GM23338 (cell line): ENCODE data around the gene CTNNA1. TPM values are rescaled to one million over a fixed set of nuclear protein-coding genes. Genes with fewer than 3 reads are reported as not detected.

Experiments used
- ATAC-seq: fragments of 200-7000 bp; cut with Tn5 transposase; 3 replicates; pipeline ENCODE4 v1.9.1; 2020
- DNase-seq: peaks from one replicate; pipeline ENCODE4 v3.0.0-alpha.2; 2015; ENCODE audit warnings: low spot score
- H2AFZ ChIP-seq: fragments of 200-600 bp; sonication (generic); 2 replicates; pipeline ENCODE4 v1.8.0; 2016; ENCODE audit warnings: antibody characterized with exemption, mild to moderate bottlenecking, moderate library complexity
- H3F3A ChIP-seq: fragments of 200-600 bp; sonication (generic); replicated peaks from 2 replicates; pipeline ENCODE4 v1.8.0; 2017; ENCODE audit warnings: antibody characterized with exemption, mixed run types, low read depth
- H3K27ac ChIP-seq: fragments of 200-600 bp; sonication (generic); 2 replicates; pipeline ENCODE4 v1.6.1; 2016; ENCODE audit warnings: low read depth
- H3K27me3 ChIP-seq: fragments of 200-600 bp; sonication (generic); 2 replicates; pipeline ENCODE4 v1.8.0; 2016; ENCODE audit warnings: mild to moderate bottlenecking, mixed run types, moderate library complexity; ENCODE audit not compliant: insufficient read depth
- H3K36me3 ChIP-seq: fragments of 200-600 bp; sonication (generic); 2 replicates; pipeline ENCODE4 v1.8.0; 2016; ENCODE audit warnings: mild to moderate bottlenecking; ENCODE audit not compliant: insufficient read depth
- H3K4me1 ChIP-seq: fragments of 200-600 bp; sonication (generic); 2 replicates; pipeline ENCODE4 v1.8.0; 2016; ENCODE audit warnings: mild to moderate bottlenecking, moderate library complexity; ENCODE audit not compliant: insufficient read depth
- H3K4me2 ChIP-seq: fragments of 200-600 bp; sonication (generic); 2 replicates; pipeline ENCODE4 v1.7.1; 2017; ENCODE audit warnings: mixed run types
- H3K4me3 ChIP-seq: fragments of 200-600 bp; sonication (generic); 2 replicates; pipeline ENCODE4 v1.6.1; 2016; ENCODE audit warnings: mixed run types
- H3K79me2 ChIP-seq: fragments of 200-600 bp; sonication (generic); replicated peaks from 2 replicates; pipeline ENCODE4 v1.8.0; 2017; ENCODE audit warnings: mild to moderate bottlenecking; ENCODE audit not compliant: insufficient read depth
- H3K9me2 ChIP-seq: fragments of 200-600 bp; sonication (generic); 2 replicates; pipeline ENCODE4 v1.8.0; 2017; ENCODE audit not compliant: insufficient read depth
- H4K20me1 ChIP-seq: fragments of 200-600 bp; sonication (generic); replicated peaks from 2 replicates; pipeline ENCODE4 v1.8.0; 2017; ENCODE audit warnings: mild to moderate bottlenecking; ENCODE audit not compliant: insufficient read depth
- H3K27ac Mint-ChIP-seq: 2 replicates; pipeline ENCODE4 v1.8.0; 2020; ENCODE audit warnings: inconsistent platforms, mild to moderate bottlenecking, moderate library complexity, mixed read lengths
- H3K27me3 Mint-ChIP-seq: 3 replicates; pipeline ENCODE4 v1.8.0; 2022; ENCODE audit warnings: low read depth, mild to moderate bottlenecking, moderate library complexity, mixed read lengths, inconsistent platforms; ENCODE audit not compliant: insufficient read depth, poor library complexity
- H3K36me3 Mint-ChIP-seq: 3 replicates; pipeline ENCODE4 v1.8.0; 2021; ENCODE audit warnings: low read depth, mild to moderate bottlenecking, inconsistent platforms, moderate library complexity, mixed read lengths
- H3K4me1 Mint-ChIP-seq: 3 replicates; pipeline ENCODE4 v1.8.0; 2020; ENCODE audit warnings: mild to moderate bottlenecking, inconsistent platforms, mixed read lengths
- H3K4me3 Mint-ChIP-seq: 3 replicates; pipeline ENCODE4 v1.8.0; 2021; ENCODE audit warnings: moderate library complexity, mild to moderate bottlenecking, inconsistent platforms, mixed read lengths
- H3K9me3 Mint-ChIP-seq: 3 replicates; pipeline ENCODE4 v1.8.0; 2020; ENCODE audit warnings: moderate library complexity, mild to moderate bottlenecking, inconsistent platforms, mixed read lengths
- CREB1 ChIP-seq: fragments of 250-450 bp; sonication (Bioruptor Pico); IDR thresholded peaks from 2 replicates; pipeline ENCODE4 v1.5.0; 2020; ENCODE audit warnings: low read depth, mild to moderate bottlenecking, moderate library complexity
- CTCF ChIP-seq, 2 experiments: fragments of 200-600 bp in 1 of 2; sonication (generic) in 1 of 2; conservative IDR thresholded peaks; 2 replicates each; pipeline versions ENCODE4 v1.5.1 to v1.6.1; 2016 to 2017; ENCODE audit warnings: antibody characterized with exemption in 2 of 2, low read depth in 2 of 2, mild to moderate bottlenecking in 2 of 2, moderate library complexity in 1 of 2
- ETS1 ChIP-seq: IDR thresholded peaks from 2 replicates; pipeline ENCODE4 v1.6.1; 2016; ENCODE audit warnings: antibody characterized with exemption
- EZH2phosphoT487 ChIP-seq: fragments of 200-600 bp; sonication (generic); IDR thresholded peaks from one replicate; pipeline ENCODE4 v1.8.1; 2018; ENCODE audit warnings: antibody characterized with exemption; ENCODE audit not compliant: unreplicated experiment
- JUNB ChIP-seq: IDR thresholded peaks from one replicate; pipeline ENCODE4 v1.6.1; 2016; ENCODE audit warnings: antibody characterized with exemption; ENCODE audit not compliant: unreplicated experiment
- NANOG ChIP-seq: IDR thresholded peaks from 2 replicates; pipeline ENCODE4 v1.6.1; 2016; ENCODE audit warnings: antibody characterized with exemption, borderline replicate concordance
- POLR2AphosphoS5 ChIP-seq: IDR thresholded peaks from 2 replicates; pipeline ENCODE4 v1.6.1; 2016; ENCODE audit warnings: antibody characterized with exemption, low read depth
- STAT1 ChIP-seq: IDR thresholded peaks from one replicate; pipeline ENCODE4 v1.6.1; 2016; ENCODE audit warnings: antibody characterized with exemption; ENCODE audit not compliant: unreplicated experiment
- ZNF114 ChIP-seq: fragments of 250-450 bp; sonication (Bioruptor Pico); IDR thresholded peaks from 2 replicates; pipeline ENCODE4 v1.5.0; 2020; ENCODE audit warnings: mild to moderate bottlenecking, moderate library complexity
- ZNF331 ChIP-seq: fragments of 250-450 bp; sonication (Bioruptor Pico); IDR thresholded peaks from 2 replicates; pipeline ENCODE4 v1.5.0; 2020; ENCODE audit warnings: low read depth, mild to moderate bottlenecking, moderate library complexity
- ZNF462 ChIP-seq: fragments of 250-450 bp; sonication (Bioruptor Pico); IDR thresholded peaks from 2 replicates; pipeline ENCODE4 v1.5.0; 2020; ENCODE audit warnings: mild to moderate bottlenecking, moderate library complexity
- polyA plus RNA-seq: library from polyadenylated mRNA; unstranded; fragments of >200 nt; fragmentation: Nextera tagmentation; extraction: Ambion mirVana; gene quantifications from 2 replicates; pipeline ENCODE4 v1.2.1, GENCODE V29; 2016
- total RNA-seq: library from RNA; depleted of rRNA; stranded (reverse); fragments of >200 nt; shearing (Covaris generic); gene quantifications from 2 replicates; pipeline ENCODE4 v1.2.3, GENCODE V29; 2014

Gene CTNNA1
- total and polyA plus RNA-seq, 2 experiments from 2014 or later: 111 to 348 TPM

- no peaks in the 10 kb centered on the region for H3K27me3 ChIP-seq
- peaks cover 10% of the 10 kb centered on the region for H3K27me3 Mint-ChIP-seq
- H2AFZ ChIP-seq: peak overlapping the region; percentile 91; the same call in 1 of the 2 replicates
- no peaks in the 10 kb centered on the region; the same call in 2 of the 3 replicates for H3K9me3 Mint-ChIP-seq
- no peaks in the 10 kb centered on the region; the same call in 2 of the 3 replicates for H3K36me3 Mint-ChIP-seq
- no peak overlapping the region for H3K4me3 Mint-ChIP-seq
- H3K79me2 ChIP-seq: no peaks in the 10 kb centered on the region
- H3K4me3 ChIP-seq: no peak overlapping the region
- no peaks in the 10 kb centered on the region for H4K20me1 ChIP-seq
- H3K4me2 ChIP-seq: peak overlapping the region; percentile 36; the same call in 1 of the 2 replicates
- peaks cover 35% of the 10 kb centered on the region for H3K4me1 ChIP-seq
- no peaks in the 10 kb centered on the region for H3K9me2 ChIP-seq
- H3K27ac Mint-ChIP-seq: no peak overlapping the region
- no peak overlapping the region for H3K27ac ChIP-seq
- TF ChIP-seq NANOG: no peak
- no peak for TF ChIP-seq EZH2phosphoT487
- no peak for TF ChIP-seq CTCF (conservative IDR thresholded peaks at IDR 0.05; ENCODE audit: low read depth in 2 of 2)
- TF ChIP-seq ZNF462 (CRISPR knock-in tag): no peak
- TF ChIP-seq ZNF331: no peak
- TF ChIP-seq JUNB: no peak
- no peak for TF ChIP-seq POLR2AphosphoS5
- no peak for TF ChIP-seq ZNF114 (CRISPR knock-in tag)
- TF ChIP-seq ETS1: no peak
- TF ChIP-seq STAT1: no peak
- no peak for TF ChIP-seq CREB1 (CRISPR knock-in tag)
- ATAC-seq (no peak), DNase-seq (no peak)
- H3K36me3 ChIP-seq: no peaks in the 10 kb centered on the region
- peaks cover 53% of the 10 kb centered on the region for H3K4me1 Mint-ChIP-seq
- peaks cover 3% of the 10 kb centered on the region; the same call in 1 of the 2 replicates for H3F3A ChIP-seq
These were observed 31.2 kb upstream of the CTNNA1 start for GRCh38 chr5:138721979-138722378.
